Peyer's patch (tissue), 4 donors: Measurements from ENCODE around the gene PLEKHM3.

Source experiments
- POLR2A ChIP-seq, 2 donors: fragments of 450-650 bp; IDR thresholded peaks; one replicate each; pipeline ENCODE4 v1.5.1; 2017; ENCODE audit warnings: antibody characterized with exemption in 2 of 2, mild to moderate bottlenecking in 2 of 2, moderate library complexity in 2 of 2
- TF ChIP-seq, protein P1 (sequence below), 6 experiments: fragments of 450-650 bp in 4 of 6; fragments of 200-600 bp in 2 of 6; sonication (generic) in 1 of 6; IDR thresholded peaks; one replicate each; pipeline ENCODE4 v1.5.1; 2017 to 2019; ENCODE audit warnings: antibody characterized with exemption in 6 of 6, mild to moderate bottlenecking in 3 of 6, moderate library complexity in 1 of 6

DNA sequence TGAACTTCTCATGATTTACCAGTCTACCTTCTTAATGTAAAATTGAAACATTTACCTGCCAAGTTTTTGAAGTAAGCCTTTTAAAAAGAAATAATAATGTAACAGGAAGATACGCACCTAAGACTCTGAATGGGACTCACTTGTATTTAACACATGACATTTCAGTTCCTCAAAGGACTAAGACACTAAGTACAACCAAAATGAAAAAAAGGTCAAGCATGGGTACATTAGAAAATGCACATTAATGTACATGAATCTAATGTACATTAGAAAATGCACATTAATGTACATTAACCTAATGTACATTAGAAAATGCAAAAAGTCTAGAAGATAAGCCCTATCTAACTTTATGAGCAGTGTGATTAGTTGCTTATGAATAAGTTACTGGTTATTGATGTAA is 186.3 kb downstream of the PLEKHM3 start:
- TF ChIP-seq, protein P1, sequence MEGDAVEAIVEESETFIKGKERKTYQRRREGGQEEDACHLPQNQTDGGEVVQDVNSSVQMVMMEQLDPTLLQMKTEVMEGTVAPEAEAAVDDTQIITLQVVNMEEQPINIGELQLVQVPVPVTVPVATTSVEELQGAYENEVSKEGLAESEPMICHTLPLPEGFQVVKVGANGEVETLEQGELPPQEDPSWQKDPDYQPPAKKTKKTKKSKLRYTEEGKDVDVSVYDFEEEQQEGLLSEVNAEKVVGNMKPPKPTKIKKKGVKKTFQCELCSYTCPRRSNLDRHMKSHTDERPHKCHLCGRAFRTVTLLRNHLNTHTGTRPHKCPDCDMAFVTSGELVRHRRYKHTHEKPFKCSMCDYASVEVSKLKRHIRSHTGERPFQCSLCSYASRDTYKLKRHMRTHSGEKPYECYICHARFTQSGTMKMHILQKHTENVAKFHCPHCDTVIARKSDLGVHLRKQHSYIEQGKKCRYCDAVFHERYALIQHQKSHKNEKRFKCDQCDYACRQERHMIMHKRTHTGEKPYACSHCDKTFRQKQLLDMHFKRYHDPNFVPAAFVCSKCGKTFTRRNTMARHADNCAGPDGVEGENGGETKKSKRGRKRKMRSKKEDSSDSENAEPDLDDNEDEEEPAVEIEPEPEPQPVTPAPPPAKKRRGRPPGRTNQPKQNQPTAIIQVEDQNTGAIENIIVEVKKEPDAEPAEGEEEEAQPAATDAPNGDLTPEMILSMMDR (IDR thresholded peaks at IDR 0.05), result no peak
- TF ChIP-seq POLR2A (IDR thresholded peaks at IDR 0.05), result no peak
